HCT116 (cell line): ENCODE data around the gene SETD6. TPM values are rescaled to one million over a fixed set of nuclear protein-coding genes. Genes with fewer than 3 reads are reported as not detected.

ENCODE experiments used
- ATAC-seq: fragments of 200-7000 bp; cut with Tn5 transposase; 2 replicates; pipeline ENCODE4 v1.9.1; 2020; ENCODE audit warnings: mild to moderate bottlenecking, moderate library complexity
- BruUV-seq: library from RNA; stranded (reverse); fragments of 400-500 nt; replicated peaks from 2 replicates; lab custom pipeline; 2021; lab: Mats Ljungman, UMichigan
- CTCF ChIA-PET: fragments of 300-600 bp; sonication (Branson Sonifier 250); formaldehyde crosslinking; loops from one replicate; lab custom pipeline; 2021; ENCODE audit warnings: antibody characterized with exemption; lab: Charles Lee
- POLR2A ChIA-PET: fragments of 300-600, 350-600 bp; sonication (Branson Sonifier 250); formaldehyde crosslinking; loops from one replicate; lab custom pipeline; 2021; ENCODE audit warnings: antibody characterized with exemption; lab: Charles Lee
- RAD21 ChIA-PET, 2 experiments: fragments of 300-600 bp; sonication (Branson Sonifier 250); formaldehyde crosslinking; loops; one replicate each; lab custom pipeline; 2023; ENCODE audit warnings: low total read pairs in 2 of 2; ENCODE audit not compliant: uncharacterized antibody in 2 of 2, unreplicated experiment in 2 of 2, low non-redundant PET in 1 of 2; lab: Charles Lee
- DNase-seq: peaks from one replicate; pipeline ENCODE4 v3.0.0-alpha.2; 2010; ENCODE audit warnings: low read depth, low spot score
- H2AFZ ChIP-seq: fragments of 200-600 bp; shearing (Covaris generic), sonication (generic); 2 replicates; pipeline ENCODE4 v1.6.1; 2017; ENCODE audit warnings: low read depth, mixed run types, mixed read lengths, antibody characterized with exemption, low read length; ENCODE audit not compliant: poor library complexity, severe bottlenecking
- H3K27ac ChIP-seq: 2 replicates; pipeline ENCODE4 v1.5.1; 2012; ENCODE audit warnings: low read depth, low read length
- H3K27me3 ChIP-seq: fragments of 200-600 bp; sonication (generic); 2 replicates; pipeline ENCODE4 v1.6.1; 2016; ENCODE audit warnings: mixed run types, low read length, mixed read lengths; ENCODE audit not compliant: insufficient read depth
- H3K36me3 ChIP-seq, 2 experiments: fragments of 200-500 bp in 1 of 2; fragments of 200-600 bp in 1 of 2; sonication (Bioruptor generic) in 1 of 2; sonication (generic) in 1 of 2; 2 replicates each; pipeline versions ENCODE4 v1.5.1 to v1.6.1; 2014 to 2016; ENCODE audit warnings: low read length in 2 of 2, inconsistent platforms in 1 of 2, mixed read lengths in 1 of 2, mixed run types in 1 of 2; ENCODE audit not compliant: insufficient read depth in 2 of 2, control insufficient read depth in 1 of 2
- H3K4me1 ChIP-seq, 2 experiments: fragments of 200-600 bp in 1 of 2; sonication (generic) in 1 of 2; 2 replicates each; pipeline versions ENCODE4 v1.5.1 to v1.6.1; 2012 to 2017; ENCODE audit warnings: low read length in 2 of 2, inconsistent platforms in 1 of 2, mild to moderate bottlenecking in 1 of 2, mixed read lengths in 1 of 2, mixed run types in 1 of 2, moderate library complexity in 1 of 2; ENCODE audit not compliant: insufficient read depth in 2 of 2, control insufficient read depth in 1 of 2
- H3K4me2 ChIP-seq: fragments of 200-600 bp; sonication (generic); 2 replicates; pipeline ENCODE4 v1.6.1; 2017; ENCODE audit warnings: mixed run types, low read length, mixed read lengths
- H3K4me3 ChIP-seq, 2 experiments: fragments of 200-600 bp in 1 of 2; sonication (generic) in 1 of 2; replicated peaks in 1 of 2; 2 replicates each; pipeline ENCODE4 v1.5.1; 2011 to 2016; ENCODE audit warnings: low read length in 2 of 2, control low read depth in 1 of 2, low read depth in 1 of 2, mild to moderate bottlenecking in 1 of 2, mixed read lengths in 1 of 2, mixed run types in 1 of 2
- H3K79me2 ChIP-seq: fragments of 200-600 bp; sonication (generic); 2 replicates; pipeline ENCODE4 v1.6.1; 2017; ENCODE audit warnings: mild to moderate bottlenecking, mixed run types, low read length, moderate library complexity, mixed read lengths; ENCODE audit not compliant: insufficient read depth
- H3K9ac ChIP-seq: fragments of 200-600 bp; sonication (generic); 2 replicates; pipeline ENCODE4 v1.6.1; 2016; ENCODE audit warnings: low read length, mixed read lengths
- H3K9me2 ChIP-seq: fragments of 200-600 bp; sonication (generic), shearing (Covaris generic); 2 replicates; pipeline ENCODE4 v1.6.1; 2017; ENCODE audit warnings: mixed run types, mild to moderate bottlenecking, moderate library complexity; ENCODE audit not compliant: insufficient read depth
- H3K9me3 ChIP-seq, 2 experiments: fragments of 200-500 bp in 1 of 2; fragments of 200-600 bp in 1 of 2; sonication (Bioruptor generic) in 1 of 2; sonication (generic) in 1 of 2; 2 replicates each; pipeline ENCODE4 v1.6.1; 2014 to 2017; ENCODE audit warnings: low read length in 2 of 2, mixed read lengths in 2 of 2, inconsistent platforms in 1 of 2, low read depth in 1 of 2, mild to moderate bottlenecking in 1 of 2, mixed run types in 1 of 2, moderate library complexity in 1 of 2; ENCODE audit not compliant: control insufficient read depth in 1 of 2, insufficient read depth in 1 of 2
- H4K20me1 ChIP-seq: fragments of 200-600 bp; sonication (generic), shearing (Covaris generic); 2 replicates; pipeline ENCODE4 v1.6.1; 2017; ENCODE audit warnings: mixed run types, mild to moderate bottlenecking, moderate library complexity; ENCODE audit not compliant: insufficient read depth
- CEBPB ChIP-seq: IDR thresholded peaks from 2 replicates; pipeline ENCODE4 v1.6.1; 2012; ENCODE audit warnings: low read depth
- EGR1 ChIP-seq: IDR thresholded peaks from 2 replicates; pipeline ENCODE4 v1.6.1; 2012; ENCODE audit warnings: low read depth
- POLR2A ChIP-seq: IDR thresholded peaks from 2 replicates; pipeline ENCODE4 v1.7.0; 2011; ENCODE audit warnings: borderline replicate concordance; ENCODE audit not compliant: insufficient read depth, insufficient read length; ENCODE audit errors: extremely low read depth
- POLR2AphosphoS5 ChIP-seq: IDR thresholded peaks from 2 replicates; pipeline ENCODE4 v1.6.1; 2011; ENCODE audit warnings: mild to moderate bottlenecking, low read depth, low read length, moderate library complexity
- RAD21 ChIP-seq: IDR thresholded peaks from 2 replicates; pipeline ENCODE4 v1.6.1; 2012; ENCODE audit warnings: low read depth, mild to moderate bottlenecking
- SP1 ChIP-seq: IDR thresholded peaks from 2 replicates; pipeline ENCODE4 v1.6.1; 2012; ENCODE audit warnings: low read depth
- SRF ChIP-seq: IDR thresholded peaks from 2 replicates; pipeline ENCODE4 v1.6.1; 2012; ENCODE audit warnings: low read depth
- YY1 ChIP-seq: IDR thresholded peaks from 2 replicates; pipeline ENCODE4 v1.6.1; 2011; ENCODE audit warnings: low read length, low read depth, moderate library complexity, mild to moderate bottlenecking; ENCODE audit not compliant: insufficient replicate concordance; ENCODE audit errors: extremely low read depth
- intact Hi-C: fragments of 100-400 bp; cut with micrococcal nuclease; formaldehyde crosslinking; loops from 2 replicates; pipeline ENCODE4 v1.10.0; 2022
- total RNA-seq: library from RNA; stranded (reverse); gene quantifications from one replicate; pipeline ENCODE4 v1.2.1, GENCODE V29; 2021; ENCODE audit not compliant: unreplicated experiment
- TF ChIP-seq, protein P1 (sequence below): IDR thresholded peaks from 2 replicates; pipeline ENCODE4 v1.6.1; 2012
- TF ChIP-seq, protein P2 (sequence below), 3 experiments: fragments of 200-600 bp in 1 of 3; sonication (generic) in 1 of 3; IDR thresholded peaks in 2 of 3; conservative IDR thresholded peaks in 1 of 3; 2 replicates each; pipeline ENCODE4 v1.5.1; 2012 to 2017; ENCODE audit warnings: low read depth in 2 of 3, low read length in 2 of 3, antibody characterized with exemption in 1 of 3, borderline replicate concordance in 1 of 3, control low read depth in 1 of 3, mild to moderate bottlenecking in 1 of 3, mixed read lengths in 1 of 3, mixed run types in 1 of 3, moderate library complexity in 1 of 3; ENCODE audit not compliant: insufficient read depth in 1 of 3
- TF ChIP-seq, protein P3 (sequence below): IDR thresholded peaks from 2 replicates; pipeline ENCODE4 v1.6.1; 2011; ENCODE audit warnings: mild to moderate bottlenecking, low read length, moderate library complexity; ENCODE audit not compliant: insufficient replicate concordance; ENCODE audit errors: extremely low read depth

SETD6 gene
- total RNA-seq, 1 experiment from 2014 or later = 26.6 TPM

DNA sequence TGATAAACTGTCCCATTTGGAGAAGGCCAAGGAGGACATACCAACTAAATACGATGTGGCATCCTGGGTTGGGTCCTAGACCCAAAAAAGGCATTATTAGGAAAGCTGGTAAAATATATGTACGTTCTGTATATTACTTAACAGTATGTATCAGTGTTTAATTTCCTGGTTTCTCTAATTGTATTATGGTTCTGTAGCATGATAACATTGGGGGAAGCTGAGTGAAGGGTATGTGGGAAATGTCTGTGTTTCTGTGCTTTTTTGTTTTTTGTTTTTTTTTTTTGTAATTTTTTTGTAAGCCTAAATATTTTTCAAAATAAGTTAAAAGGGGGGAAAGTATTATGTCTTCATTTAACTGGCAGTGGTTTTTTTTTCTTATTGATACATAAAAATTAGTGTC is 36.9 kb upstream of the SETD6 start:
- Histone ChIP-seq H3K4me1 (no peaks in the 10 kb centered on the region), H3K9ac (no peak overlapping the region), H3K27ac (no peak overlapping the region), H3K9me3 (no peaks in the 10 kb centered on the region), H3K9me2 (no peaks in the 10 kb centered on the region), H3K79me2 (no peaks in the 10 kb centered on the region), H4K20me1 (no peaks in the 10 kb centered on the region), H3K27me3 (no peaks in the 10 kb centered on the region), H3K4me2 (no peak overlapping the region), H3K36me3 (no peaks in the 10 kb centered on the region), H3K4me3 (no peak overlapping the region), H2AFZ (no peak overlapping the region)
- DNase-seq = no peak
- ATAC-seq = no peak
- TF ChIP-seq POLR2AphosphoS5 = no peak
- TF ChIP-seq, protein P1, sequence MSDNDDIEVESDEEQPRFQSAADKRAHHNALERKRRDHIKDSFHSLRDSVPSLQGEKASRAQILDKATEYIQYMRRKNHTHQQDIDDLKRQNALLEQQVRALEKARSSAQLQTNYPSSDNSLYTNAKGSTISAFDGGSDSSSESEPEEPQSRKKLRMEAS = no peak
- TF ChIP-seq SRF = no peak
- no peak for TF ChIP-seq SP1
- no peak for TF ChIP-seq CEBPB
- no peak for TF ChIP-seq RAD21
- TF ChIP-seq, protein P2, sequence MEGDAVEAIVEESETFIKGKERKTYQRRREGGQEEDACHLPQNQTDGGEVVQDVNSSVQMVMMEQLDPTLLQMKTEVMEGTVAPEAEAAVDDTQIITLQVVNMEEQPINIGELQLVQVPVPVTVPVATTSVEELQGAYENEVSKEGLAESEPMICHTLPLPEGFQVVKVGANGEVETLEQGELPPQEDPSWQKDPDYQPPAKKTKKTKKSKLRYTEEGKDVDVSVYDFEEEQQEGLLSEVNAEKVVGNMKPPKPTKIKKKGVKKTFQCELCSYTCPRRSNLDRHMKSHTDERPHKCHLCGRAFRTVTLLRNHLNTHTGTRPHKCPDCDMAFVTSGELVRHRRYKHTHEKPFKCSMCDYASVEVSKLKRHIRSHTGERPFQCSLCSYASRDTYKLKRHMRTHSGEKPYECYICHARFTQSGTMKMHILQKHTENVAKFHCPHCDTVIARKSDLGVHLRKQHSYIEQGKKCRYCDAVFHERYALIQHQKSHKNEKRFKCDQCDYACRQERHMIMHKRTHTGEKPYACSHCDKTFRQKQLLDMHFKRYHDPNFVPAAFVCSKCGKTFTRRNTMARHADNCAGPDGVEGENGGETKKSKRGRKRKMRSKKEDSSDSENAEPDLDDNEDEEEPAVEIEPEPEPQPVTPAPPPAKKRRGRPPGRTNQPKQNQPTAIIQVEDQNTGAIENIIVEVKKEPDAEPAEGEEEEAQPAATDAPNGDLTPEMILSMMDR (IDR thresholded peaks at IDR 0.05 in 2 of 3, conservative IDR thresholded peaks at IDR 0.05 in 1 of 3; ENCODE audit: borderline replicate concordance in 1 of 3, insufficient read depth in 1 of 3, low read depth in 2 of 3, low read length in 2 of 3) = no peak
- TF ChIP-seq POLR2A = no peak
- no peak for TF ChIP-seq YY1
- TF ChIP-seq, protein P3, sequence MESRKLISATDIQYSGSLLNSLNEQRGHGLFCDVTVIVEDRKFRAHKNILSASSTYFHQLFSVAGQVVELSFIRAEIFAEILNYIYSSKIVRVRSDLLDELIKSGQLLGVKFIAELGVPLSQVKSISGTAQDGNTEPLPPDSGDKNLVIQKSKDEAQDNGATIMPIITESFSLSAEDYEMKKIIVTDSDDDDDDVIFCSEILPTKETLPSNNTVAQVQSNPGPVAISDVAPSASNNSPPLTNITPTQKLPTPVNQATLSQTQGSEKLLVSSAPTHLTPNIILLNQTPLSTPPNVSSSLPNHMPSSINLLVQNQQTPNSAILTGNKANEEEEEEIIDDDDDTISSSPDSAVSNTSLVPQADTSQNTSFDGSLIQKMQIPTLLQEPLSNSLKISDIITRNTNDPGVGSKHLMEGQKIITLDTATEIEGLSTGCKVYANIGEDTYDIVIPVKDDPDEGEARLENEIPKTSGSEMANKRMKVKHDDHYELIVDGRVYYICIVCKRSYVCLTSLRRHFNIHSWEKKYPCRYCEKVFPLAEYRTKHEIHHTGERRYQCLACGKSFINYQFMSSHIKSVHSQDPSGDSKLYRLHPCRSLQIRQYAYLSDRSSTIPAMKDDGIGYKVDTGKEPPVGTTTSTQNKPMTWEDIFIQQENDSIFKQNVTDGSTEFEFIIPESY = no peak
- no peak for TF ChIP-seq EGR1
- no TSS peak for BruUV-seq
- intact Hi-C loops = no loop called here
- ChIA-PET CTCF (no interaction called here), POLR2A (no interaction called here), RAD21 (no interaction called here)
